B cell (primary cell): ENCODE data around the gene SUCLG2. TPM values are rescaled to one million over a fixed set of nuclear protein-coding genes. Genes with fewer than 3 reads are reported as not detected.
"Not testable (repeated sequence)": the region's sequence is repeated elsewhere in the genome, so short reads cannot be mapped to it uniquely, and the experiment has no call there.

Source experiments
- ATAC-seq: fragments of 200-7000 bp; cut with Tn5 transposase; one replicate; pipeline ENCODE4 v1.10.0; 2021; ENCODE audit warnings: low read depth, mild to moderate bottlenecking, moderate number of reproducible peaks, moderate library complexity
- CTCF ChIA-PET: fragments of 350-600 bp; sonication (Branson Sonifier 250); formaldehyde crosslinking; loops from one replicate; lab custom pipeline; 2021; ENCODE audit warnings: antibody characterized with exemption, inconsistent platforms; lab: Charles Lee
- POLR2A ChIA-PET: fragments of 350-600 bp; sonication (Branson Sonifier 250); formaldehyde crosslinking; loops from one replicate; lab custom pipeline; 2021; ENCODE audit warnings: antibody characterized with exemption; lab: Charles Lee
- DNase-seq: peaks from one replicate; pipeline ENCODE4 v3.0.0; 2013
- H2AFZ ChIP-seq: 2 replicates; pipeline ENCODE4 v1.6.1; 2012; ENCODE audit warnings: mild to moderate bottlenecking, low read depth, low read length; ENCODE audit not compliant: insufficient read depth, poor library complexity, severe bottlenecking
- H3K27ac ChIP-seq, 2 donors: 1 replicate in 1 of 2; 2 replicates in 1 of 2; pipeline ENCODE4 v1.5.1; 2012 to 2013; ENCODE audit warnings: low read length in 2 of 2, mild to moderate bottlenecking in 2 of 2, moderate library complexity in 1 of 2
- H3K27me3 ChIP-seq, 4 experiments: fragments of 200-600 bp in 1 of 4; sonication (generic) in 1 of 4; replicated peaks in 1 of 4; 1 replicate in 2 of 4; 2 replicates in 2 of 4; pipeline versions ENCODE4 v1.6.1 to v1.7.0; 2013 to 2016; ENCODE audit warnings: low read length in 3 of 4, mild to moderate bottlenecking in 2 of 4, mixed read lengths in 1 of 4, moderate library complexity in 1 of 4; ENCODE audit not compliant: insufficient read depth in 4 of 4, control insufficient read depth in 3 of 4; ENCODE audit errors: control extremely low read depth in 1 of 4
- H3K36me3 ChIP-seq, 2 experiments: replicated peaks in 1 of 2; 1 replicate in 1 of 2; 2 replicates in 1 of 2; pipeline versions ENCODE4 v1.6.1 to v1.7.1; 2013; ENCODE audit warnings: low read length in 1 of 2; ENCODE audit not compliant: insufficient read depth in 2 of 2, control insufficient read depth in 1 of 2; ENCODE audit errors: control extremely low read depth in 1 of 2, extremely low read depth in 1 of 2
- H3K4me1 ChIP-seq, 2 donors: fragments of 200-600 bp in 1 of 2; sonication (generic) in 1 of 2; 1 replicate in 1 of 2; 2 replicates in 1 of 2; pipeline versions ENCODE4 v1.5.1 to v1.6.1; 2013 to 2017; ENCODE audit warnings: low read length in 2 of 2; ENCODE audit not compliant: control insufficient read depth in 2 of 2, insufficient read depth in 2 of 2
- H3K4me2 ChIP-seq: replicated peaks from 2 replicates; pipeline ENCODE3; 2012; ENCODE audit warnings: mild to moderate bottlenecking, low read depth, low read length; ENCODE audit not compliant: poor library complexity, severe bottlenecking
- H3K4me3 ChIP-seq, 5 experiments: fragments of 200-600 bp in 1 of 5; sonication (generic) in 1 of 5; 1 replicate in 3 of 5; 2 replicates in 2 of 5; pipeline versions ENCODE4 v1.5.1 to v1.7.0; 2011 to 2016; ENCODE audit warnings: low read length in 4 of 5, mild to moderate bottlenecking in 4 of 5, low read depth in 2 of 5, control low read depth in 1 of 5, moderate library complexity in 1 of 5; ENCODE audit not compliant: insufficient read depth in 1 of 5; ENCODE audit errors: control extremely low read depth in 1 of 5, extremely low read depth in 1 of 5
- H3K79me2 ChIP-seq: fragments of 200-600 bp; sonication (generic); one replicate; pipeline ENCODE4 v1.6.0; 2016; ENCODE audit warnings: low read length; ENCODE audit not compliant: control insufficient read depth, insufficient read depth
- H3K9ac ChIP-seq: fragments of 200-600 bp; sonication (generic); 2 replicates; pipeline ENCODE4 v1.6.1; 2017; ENCODE audit warnings: mild to moderate bottlenecking, low read length, moderate library complexity
- H3K9me3 ChIP-seq, 3 donors: one replicate each; pipeline versions ENCODE4 v1.6.1 to v1.7.1; 2013; ENCODE audit warnings: low read length in 2 of 3; ENCODE audit not compliant: control insufficient read depth in 2 of 3, insufficient read depth in 1 of 3; ENCODE audit errors: control extremely low read depth in 1 of 3
- H4K20me1 ChIP-seq: 2 replicates; pipeline ENCODE4 v1.6.0; 2012; ENCODE audit warnings: mild to moderate bottlenecking, low read length; ENCODE audit not compliant: insufficient read depth, control insufficient read depth, poor library complexity, severe bottlenecking
- H3K27ac Mint-ChIP-seq: one replicate; pipeline ENCODE4 v1.8.0; 2021; ENCODE audit warnings: mixed read lengths
- H3K27me3 Mint-ChIP-seq: one replicate; pipeline ENCODE4 v1.8.0; 2021; ENCODE audit warnings: mixed read lengths
- H3K4me1 Mint-ChIP-seq: one replicate; pipeline ENCODE4 v1.8.0; 2021; ENCODE audit warnings: mixed read lengths
- H3K4me3 Mint-ChIP-seq: one replicate; pipeline ENCODE4 v1.8.0; 2021; ENCODE audit warnings: mixed read lengths
- H3K9me3 Mint-ChIP-seq: one replicate; pipeline ENCODE4 v1.8.0; 2022; ENCODE audit warnings: mixed read lengths; ENCODE audit not compliant: insufficient read depth
- EZH2 ChIP-seq: IDR thresholded peaks from 2 replicates; pipeline ENCODE4 v1.6.1; 2012; ENCODE audit warnings: borderline replicate concordance, low read depth, mild to moderate bottlenecking, moderate library complexity, low read length; ENCODE audit not compliant: insufficient read depth, poor library complexity, severe bottlenecking
- WGBS: methylation state at CpG from one replicate; pipeline ENCODE4 v1.1.5; 2013; ENCODE audit warnings: missing lambda C conversion rate; ENCODE audit not compliant: insufficient coverage; 5-methylcytosine and 5-hydroxymethylcytosine counted together
- intact Hi-C: fragments of 100-400 bp; cut with micrococcal nuclease; formaldehyde crosslinking; loops from one replicate; pipeline ENCODE4 v1.10.0; 2022
- polyA plus RNA-seq: library from polyadenylated mRNA; depleted of rRNA; stranded (reverse); fragments of >200 nt; gene quantifications from 2 replicates; pipeline ENCODE4 v1.2.3, GENCODE V29; 2012
- total RNA-seq, 2 donors: library from RNA; stranded (reverse); fragments of 120-200 nt in 1 of 2; gene quantifications; 1 replicate in 1 of 2; 2 replicates in 1 of 2; pipeline versions ENCODE4 v1.2.3 to v1.2.4, GENCODE V29; 2013 to 2022
- TF ChIP-seq, protein P1 (sequence below): fragments of 200-600 bp; IDR thresholded peaks from one replicate; pipeline ENCODE4 v1.8.0; 2022; ENCODE audit warnings: antibody characterized with exemption, mild to moderate bottlenecking

SUCLG2 gene
- total and polyA plus RNA-seq, 2 donors (not counting 1 experiment from before 2014, with no cell fraction given) = 9.1 to 35.8 TPM

DNA sequence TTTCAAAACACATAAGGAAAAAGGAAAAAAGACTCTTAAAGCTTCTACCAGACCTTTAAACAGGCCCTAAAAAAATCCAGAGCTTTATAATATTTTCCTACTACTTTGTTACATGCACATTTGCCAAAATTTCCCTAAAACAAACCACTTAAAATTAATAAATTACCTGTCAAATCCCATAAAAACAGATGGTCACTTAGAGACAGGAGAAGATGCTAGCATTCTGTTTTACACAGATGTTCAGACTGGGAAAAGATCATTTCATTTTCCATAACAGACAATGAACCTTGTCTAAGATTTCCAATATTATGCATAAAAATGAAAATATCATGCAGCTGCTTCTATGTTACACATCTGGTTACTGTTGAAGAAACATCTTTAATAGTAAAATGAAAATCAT, 66.6 kb downstream of the SUCLG2 start:
- peaks cover 3% of the 10 kb centered on the region for H3K9me3 Mint-ChIP-seq
- DNase-seq = no peak
- POLR2A ChIA-PET = no interaction called here
- Histone ChIP-seq H3K4me2 (no peak overlapping the region), H3K27ac (no peak overlapping the region), H4K20me1 (peaks cover 25% of the 10 kb centered on the region), H3K4me1 (no peaks in the 10 kb centered on the region), H3K9me3 (peaks cover 0 to 2% (median 1%) of the 10 kb centered on the region in 3 donors), H2AFZ (no peak overlapping the region), H3K9ac (no peak overlapping the region), H3K27me3 (no peaks in the 10 kb centered on the region), H3K4me3 (no peak overlapping the region), H3K36me3 (peaks cover 0 to 15% of the 10 kb centered on the region in 2 experiments), H3K79me2 (peaks cover 38% of the 10 kb centered on the region)
- CTCF ChIA-PET = no interaction called here
- TF ChIP-seq EZH2 = no peak
- TF ChIP-seq, protein P1, sequence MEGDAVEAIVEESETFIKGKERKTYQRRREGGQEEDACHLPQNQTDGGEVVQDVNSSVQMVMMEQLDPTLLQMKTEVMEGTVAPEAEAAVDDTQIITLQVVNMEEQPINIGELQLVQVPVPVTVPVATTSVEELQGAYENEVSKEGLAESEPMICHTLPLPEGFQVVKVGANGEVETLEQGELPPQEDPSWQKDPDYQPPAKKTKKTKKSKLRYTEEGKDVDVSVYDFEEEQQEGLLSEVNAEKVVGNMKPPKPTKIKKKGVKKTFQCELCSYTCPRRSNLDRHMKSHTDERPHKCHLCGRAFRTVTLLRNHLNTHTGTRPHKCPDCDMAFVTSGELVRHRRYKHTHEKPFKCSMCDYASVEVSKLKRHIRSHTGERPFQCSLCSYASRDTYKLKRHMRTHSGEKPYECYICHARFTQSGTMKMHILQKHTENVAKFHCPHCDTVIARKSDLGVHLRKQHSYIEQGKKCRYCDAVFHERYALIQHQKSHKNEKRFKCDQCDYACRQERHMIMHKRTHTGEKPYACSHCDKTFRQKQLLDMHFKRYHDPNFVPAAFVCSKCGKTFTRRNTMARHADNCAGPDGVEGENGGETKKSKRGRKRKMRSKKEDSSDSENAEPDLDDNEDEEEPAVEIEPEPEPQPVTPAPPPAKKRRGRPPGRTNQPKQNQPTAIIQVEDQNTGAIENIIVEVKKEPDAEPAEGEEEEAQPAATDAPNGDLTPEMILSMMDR = no peak
- no peaks in the 10 kb centered on the region for H3K27me3 Mint-ChIP-seq
- H3K27ac Mint-ChIP-seq = no peak overlapping the region
- no peak for ATAC-seq
- H3K4me1 Mint-ChIP-seq = peaks cover 13% of the 10 kb centered on the region
- intact Hi-C loops = no loop called here
- no peak overlapping the region for H3K4me3 Mint-ChIP-seq

- ATAC-seq (no peak), DNase-seq (no peak)
- H3K79me2 ChIP-seq = peaks cover 38% of the 10 kb centered on the region
- TF ChIP-seq EZH2 = no peak
- TF ChIP-seq, protein P1 = no peak
- peaks cover 26% of the 10 kb centered on the region for H4K20me1 ChIP-seq
- H3K4me3 ChIP-seq = no peak overlapping the region
- H3K4me1 ChIP-seq = no peaks in the 10 kb centered on the region
- H3K27me3 ChIP-seq = no peaks in the 10 kb centered on the region
- no peak overlapping the region for H3K4me2 ChIP-seq
- no peak overlapping the region for H2AFZ ChIP-seq
- ChIA-PET CTCF (no interaction called here), POLR2A (no interaction called here)
- no peak overlapping the region for H3K27ac Mint-ChIP-seq
- H3K27ac ChIP-seq = no peak overlapping the region
- 100% methylated on average over 1 of the region's 4 CpGs for WGBS
- H3K4me1 Mint-ChIP-seq = peaks cover 13% of the 10 kb centered on the region
- H3K27me3 Mint-ChIP-seq = no peaks in the 10 kb centered on the region
- peaks cover 0 to 2% (median 1%) of the 10 kb centered on the region in 3 donors for H3K9me3 ChIP-seq
- no peak overlapping the region for H3K4me3 Mint-ChIP-seq
- H3K36me3 ChIP-seq = peaks cover 0 to 15% of the 10 kb centered on the region in 2 experiments
- no peak overlapping the region for H3K9ac ChIP-seq
- intact Hi-C loops = no loop called here
- peaks cover 3% of the 10 kb centered on the region for H3K9me3 Mint-ChIP-seq
Observed at GRCh38 chr3:67587301-67587700, 67.1 kb downstream of the SUCLG2 start.

GRCh38 chr3:67584608-67585007, 69.8 kb downstream of the SUCLG2 start:
- H2AFZ ChIP-seq, H3K36me3 ChIP-seq, H3K9ac ChIP-seq, H3K27me3 ChIP-seq, H3K4me3 ChIP-seq, H3K4me2 ChIP-seq, H3K27ac ChIP-seq, H3K9me3 ChIP-seq, H3K4me3 Mint-ChIP-seq, ATAC-seq, intact Hi-C loops, H3K9me3 Mint-ChIP-seq, H3K4me1 ChIP-seq, H3K27ac Mint-ChIP-seq, H3K27me3 Mint-ChIP-seq, DNase-seq, CTCF ChIA-PET, POLR2A ChIA-PET: not testable (repeated sequence)
- peaks cover 13% of the 10 kb centered on the region for H3K4me1 Mint-ChIP-seq
- Histone ChIP-seq H3K79me2 (peaks cover 32% of the 10 kb centered on the region), H4K20me1 (peaks cover 24% of the 10 kb centered on the region)
- no CpG with 5 or more reads among the region's 3 CpGs for WGBS
